ENCODE results near the gene PDLIM4.

PDLIM4 gene

DNA sequence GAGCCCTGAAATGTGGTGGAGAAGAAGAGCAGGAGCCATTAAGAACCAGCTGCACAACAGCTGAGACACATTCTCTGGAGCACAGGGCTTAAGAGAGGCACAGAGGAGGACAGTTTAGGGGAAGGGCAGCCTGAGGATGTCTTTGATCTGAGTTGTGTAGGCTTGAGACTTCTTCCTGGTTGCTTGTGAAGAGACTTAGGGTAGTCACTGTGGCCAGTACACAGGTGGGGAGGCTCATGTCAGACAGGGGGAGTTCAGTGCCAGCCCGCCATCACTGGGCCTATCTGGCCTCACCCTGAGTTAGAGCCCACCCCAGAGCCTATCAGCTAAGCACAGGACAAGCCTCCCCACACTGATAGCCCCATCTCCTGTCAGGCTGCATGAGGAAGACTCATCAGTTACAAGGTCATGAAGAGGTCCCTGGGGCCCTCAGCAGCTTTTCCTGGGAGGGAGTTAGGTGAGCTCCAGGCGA lies 56.5 kb downstream of the PDLIM4 start:
- Histone ChIP-seq H3K9me3 (ENCODE audit: control insufficient read depth, insufficient read depth, low read length) (no peaks in the 10 kb centered on the region), H3K4me3 (ENCODE audit: low read depth, low read length) (no peak overlapping the region), H3K36me3 (ENCODE audit: control insufficient read depth, insufficient read depth, low read length) (no peaks in the 10 kb centered on the region), H3K9ac (ENCODE audit: low read depth, low read length) (no peak overlapping the region), H3K4me1 (ENCODE audit: control insufficient read depth, insufficient read depth, low read length) (no peaks in the 10 kb centered on the region), H3K27me3 (ENCODE audit: control insufficient read depth, insufficient read depth, low read length) (no peaks in the 10 kb centered on the region)

DNA sequence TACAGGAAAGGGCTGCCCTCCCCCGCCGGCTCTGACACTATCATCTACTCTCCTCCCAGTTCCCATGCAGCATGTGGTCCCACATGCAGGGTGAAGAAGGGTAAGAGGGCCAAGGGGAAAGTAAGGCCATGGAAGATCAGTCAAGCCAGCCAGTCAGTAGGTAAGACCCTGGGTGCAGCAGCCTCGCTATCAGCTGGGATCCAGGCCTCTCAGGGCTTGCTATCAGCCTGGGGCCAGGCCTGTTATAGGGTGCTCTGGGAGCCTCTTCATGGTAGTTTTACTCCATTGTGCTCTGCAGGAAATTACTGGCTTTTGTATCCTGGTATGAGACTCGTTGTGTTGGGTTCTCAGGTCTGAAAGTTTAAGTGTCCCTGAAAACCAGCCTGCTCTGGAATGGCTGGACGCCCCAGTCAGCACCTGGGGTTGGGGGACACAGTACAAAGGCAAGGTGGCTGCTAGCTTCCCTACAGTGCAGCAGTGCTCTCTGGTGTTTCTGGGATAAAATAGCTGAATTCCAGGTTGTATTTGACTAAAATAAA lies 58.1 kb downstream of the PDLIM4 start:
- H3K4me1 ChIP-seq (ENCODE audit: control insufficient read depth, insufficient read depth, low read length), result no peaks in the 10 kb centered on the region
- no peak overlapping the region for H3K9ac ChIP-seq (ENCODE audit: low read depth, low read length)
- H3K9me3 ChIP-seq (ENCODE audit: control insufficient read depth, insufficient read depth, low read length), result no peaks in the 10 kb centered on the region
- H3K36me3 ChIP-seq (ENCODE audit: control insufficient read depth, insufficient read depth, low read length), result no peaks in the 10 kb centered on the region
- no peak overlapping the region for H3K4me3 ChIP-seq (ENCODE audit: low read depth, low read length)
- H3K27me3 ChIP-seq (ENCODE audit: control insufficient read depth, insufficient read depth, low read length), result no peaks in the 10 kb centered on the region

DNA sequence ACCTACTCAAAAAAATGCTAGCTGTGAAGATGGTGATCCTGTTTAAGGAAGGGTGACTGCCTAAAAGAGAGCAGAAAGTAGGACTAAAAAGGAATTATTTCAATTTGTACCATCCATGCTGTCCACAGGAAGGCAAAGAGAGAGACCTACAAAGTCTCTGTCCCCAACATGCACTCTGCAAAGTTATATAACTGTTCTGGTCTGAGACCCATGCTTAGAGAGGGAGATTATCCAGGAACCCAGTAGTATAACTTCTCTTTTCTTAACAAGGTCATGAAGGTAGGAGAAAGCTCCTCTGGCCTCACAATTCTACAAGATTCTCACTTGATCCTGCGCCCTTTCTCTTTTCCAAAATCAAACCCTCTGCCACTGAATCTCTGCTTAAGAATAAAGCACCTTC lies 62.5 kb downstream of the PDLIM4 start:
- Histone ChIP-seq H3K4me1 (ENCODE audit: control insufficient read depth, insufficient read depth, low read length) (peaks cover 10% of the 10 kb centered on the region), H3K4me3 (ENCODE audit: low read depth, low read length) (no peak overlapping the region), H3K36me3 (ENCODE audit: control insufficient read depth, insufficient read depth, low read length) (no peaks in the 10 kb centered on the region), H3K27me3 (ENCODE audit: control insufficient read depth, insufficient read depth, low read length) (no peaks in the 10 kb centered on the region), H3K9me3 (ENCODE audit: control insufficient read depth, insufficient read depth, low read length) (no peaks in the 10 kb centered on the region), H3K9ac (ENCODE audit: low read depth, low read length) (no peak overlapping the region)

DNA sequence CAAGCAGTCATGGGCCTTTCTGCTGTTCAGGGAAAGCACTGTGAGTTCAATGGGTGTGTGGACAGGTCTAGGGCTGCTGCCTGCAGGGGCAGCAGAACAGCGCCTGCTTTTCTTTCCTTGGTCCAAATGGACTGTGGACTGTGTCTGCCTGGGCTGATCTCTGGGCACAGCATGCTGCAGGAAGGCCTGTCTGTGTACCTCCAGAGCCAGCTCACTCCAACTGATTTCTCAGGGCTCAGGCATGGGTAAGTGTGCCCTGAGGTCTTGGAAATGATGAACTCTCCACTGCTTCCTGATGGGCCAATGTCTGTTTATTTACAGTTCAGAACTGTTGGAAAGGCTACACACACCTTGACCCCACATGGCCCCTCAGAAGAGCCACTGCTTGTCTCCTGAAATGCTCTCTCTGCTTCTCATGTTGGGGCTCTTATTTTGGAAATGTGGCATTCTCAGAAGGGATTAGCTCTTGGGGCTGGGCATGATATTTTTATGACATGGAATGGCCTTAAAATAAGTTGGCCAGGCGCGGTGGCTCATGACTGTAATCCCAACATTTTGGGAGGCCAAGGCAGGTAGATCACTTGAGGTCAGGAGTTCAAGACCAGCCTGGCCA lies 63.7 kb downstream of the PDLIM4 start:
- H3K4me3 ChIP-seq (ENCODE audit: low read depth, low read length), result no peak overlapping the region
- no peaks in the 10 kb centered on the region for H3K36me3 ChIP-seq (ENCODE audit: control insufficient read depth, insufficient read depth, low read length)

DNA sequence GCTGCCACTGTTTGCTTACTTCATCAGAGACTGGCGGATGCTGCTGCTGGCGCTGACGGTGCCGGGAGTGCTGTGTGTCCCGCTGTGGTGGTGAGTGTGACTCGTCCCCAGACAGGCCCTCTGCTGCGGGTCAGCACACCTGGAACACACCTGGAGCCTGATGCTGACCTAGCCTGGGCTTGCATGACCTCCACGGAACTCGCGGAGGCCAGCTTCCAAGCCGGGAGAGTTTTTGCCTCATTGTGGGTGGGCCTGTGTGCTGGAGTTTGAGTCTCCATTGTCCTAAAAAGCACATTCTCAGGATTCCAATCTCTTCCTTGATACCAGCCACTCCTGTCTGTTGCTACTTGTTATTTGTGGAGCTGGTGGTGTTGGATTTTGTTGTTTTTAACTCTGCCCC lies 64.8 kb downstream of the PDLIM4 start:
- no peaks in the 10 kb centered on the region for H3K9me3 ChIP-seq (ENCODE audit: control insufficient read depth, insufficient read depth, low read length)
- H3K4me3 ChIP-seq (ENCODE audit: low read depth, low read length), result no peak overlapping the region
- H3K4me1 ChIP-seq (ENCODE audit: control insufficient read depth, insufficient read depth, low read length), result peaks cover 10% of the 10 kb centered on the region
- H3K36me3 ChIP-seq (ENCODE audit: control insufficient read depth, insufficient read depth, low read length), result no peaks in the 10 kb centered on the region
- H3K9ac ChIP-seq (ENCODE audit: low read depth, low read length), result no peak overlapping the region
- no peaks in the 10 kb centered on the region for H3K27me3 ChIP-seq (ENCODE audit: control insufficient read depth, insufficient read depth, low read length)

More for the DNA sequence above, 63.7 kb downstream of the PDLIM4 start:
- Histone ChIP-seq H3K27me3 (ENCODE audit: control insufficient read depth, insufficient read depth, low read length) (no peaks in the 10 kb centered on the region), H3K9me3 (ENCODE audit: control insufficient read depth, insufficient read depth, low read length) (no peaks in the 10 kb centered on the region), H3K9ac (ENCODE audit: low read depth, low read length) (no peak overlapping the region), H3K4me1 (ENCODE audit: control insufficient read depth, insufficient read depth, low read length) (peaks cover 10% of the 10 kb centered on the region)

All from iPS-15b (cell line).